ENCODE data around the gene TRPM4. TPM values are rescaled to one million over a fixed set of nuclear protein-coding genes. Genes with fewer than 3 reads are reported as not detected.

The TRPM4 gene
- total and polyA plus RNA-seq, 2 donors (not counting 3 experiments of a cell fraction or from before 2014, with no cell fraction given): 17.6 to 38.9 TPM

GRCh38 chr19:49233163-49233562 is 75.6 kb downstream of the TRPM4 start:
- no peak for DNase-seq (ENCODE audit: low read depth, low spot score)
- TF ChIP-seq GATA2 (IDR thresholded peaks at IDR 0.05; ENCODE audit: insufficient read depth, insufficient read length, low read depth, low read length) (no peak), EZH2 (IDR thresholded peaks at IDR 0.05; ENCODE audit: borderline replicate concordance, low read depth, low read length, severe bottlenecking) (no peak), POLR2AphosphoS5 (IDR thresholded peaks at IDR 0.05; ENCODE audit: insufficient read depth, low read depth, low read length) (no peak), CTCF (IDR thresholded peaks at IDR 0.05; ENCODE audit: extremely low read depth in 1 of 2, insufficient read depth in 1 of 2, low read depth in 1 of 2, low read length in 2 of 2) (no peak), FOS (IDR thresholded peaks at IDR 0.05; ENCODE audit: borderline replicate concordance, insufficient read depth, low read length) (no peak)
- Histone ChIP-seq H3K27ac (ENCODE audit: insufficient read depth, low read depth, low read length) (no peak overlapping the region), H3K9me3 (replicated peaks; ENCODE audit: control insufficient read depth, insufficient read depth, low read length) (no peaks in the 10 kb centered on the region), H3K4me1 (ENCODE audit: control insufficient read depth, extremely low read depth, insufficient read depth, low read length) (no peaks in the 10 kb centered on the region), H3K4me2 (ENCODE audit: insufficient read depth, low read length) (no peak overlapping the region), H3K36me3 (ENCODE audit: control insufficient read depth in 2 of 2, extremely low read depth in 1 of 2, insufficient read depth in 2 of 2, low read length in 2 of 2) (no peaks in the 10 kb centered on the region), H3K79me2 (ENCODE audit: control insufficient read depth, insufficient read depth, low read length) (no peaks in the 10 kb centered on the region), H3K9ac (replicated peaks; ENCODE audit: extremely low read depth, insufficient read depth, low read length) (no peak overlapping the region), H4K20me1 (replicated peaks; ENCODE audit: control insufficient read depth, extremely low read depth, insufficient read depth, low read length) (no peaks in the 10 kb centered on the region), H3K4me3 (replicated peaks in 1 of 3; ENCODE audit: insufficient read depth in 1 of 3, low read depth in 1 of 3, low read length in 3 of 3) (no peak overlapping the region), H2AFZ (ENCODE audit: low read depth, low read length) (no peak overlapping the region), H3K27me3 (ENCODE audit: control insufficient read depth in 2 of 2, insufficient read depth in 2 of 2, low read length in 2 of 2) (peaks cover 0 to 7% of the 10 kb centered on the region in 2 experiments), H3K9me1 (replicated peaks; ENCODE audit: control insufficient read depth, extremely low read depth, insufficient read depth, low read length) (no peaks in the 10 kb centered on the region)
- CTCF ChIA-PET: no interaction called here
- POLR2A ChIA-PET: no interaction called here
- no peak for FAIRE-seq
- intact Hi-C loops (cut with micrococcal nuclease): no loop called here
- BruUV-seq (replicated peaks): no TSS peak
- dilution Hi-C loops (cut with MboI; ENCODE audit: extremely low pct_ligation_motif_present, low sequenced_read_pairs): no loop called here

- no peaks in the 10 kb centered on the region for H3K27me3 ChIP-seq (ENCODE audit: control insufficient read depth in 2 of 2, insufficient read depth in 2 of 2, low read length in 2 of 2)
- POLR2A ChIA-PET: no interaction called here
- H3K27ac ChIP-seq (ENCODE audit: insufficient read depth, low read depth, low read length): no peak overlapping the region
- no peak overlapping the region for H2AFZ ChIP-seq (ENCODE audit: low read depth, low read length)
- dilution Hi-C loops (cut with MboI; ENCODE audit: extremely low pct_ligation_motif_present, low sequenced_read_pairs) (no loop called here), intact Hi-C loops (cut with micrococcal nuclease) (no loop called here)
- FAIRE-seq (no peak), DNase-seq (ENCODE audit: low read depth, low spot score) (no peak)
- H3K4me1 ChIP-seq (ENCODE audit: control insufficient read depth, extremely low read depth, insufficient read depth, low read length): no peaks in the 10 kb centered on the region
- H3K36me3 ChIP-seq (ENCODE audit: control insufficient read depth in 2 of 2, extremely low read depth in 1 of 2, insufficient read depth in 2 of 2, low read length in 2 of 2): no peaks in the 10 kb centered on the region
- CTCF ChIA-PET: interaction anchor here (0.9 kb wide), 1 partner anchor 14 kb away, joined by 4 read pairs; no protein-coding TSS in a partner anchor
- no peaks in the 10 kb centered on the region for H4K20me1 ChIP-seq (replicated peaks; ENCODE audit: control insufficient read depth, extremely low read depth, insufficient read depth, low read length)
- no peak overlapping the region for H3K4me2 ChIP-seq (ENCODE audit: insufficient read depth, low read length)
- H3K9me3 ChIP-seq (replicated peaks; ENCODE audit: control insufficient read depth, insufficient read depth, low read length): no peaks in the 10 kb centered on the region
- no peak for TF ChIP-seq MYC (IDR thresholded peaks at IDR 0.05; ENCODE audit: low read depth, low read length)
- no peak for TF ChIP-seq GATA2 (IDR thresholded peaks at IDR 0.05; ENCODE audit: insufficient read depth, insufficient read length, low read depth, low read length)
- TF ChIP-seq EZH2 (IDR thresholded peaks at IDR 0.05; ENCODE audit: borderline replicate concordance, low read depth, low read length, severe bottlenecking): no peak
- TF ChIP-seq POLR2AphosphoS5 (IDR thresholded peaks at IDR 0.05; ENCODE audit: insufficient read depth, low read depth, low read length): no peak
- no peak for TF ChIP-seq POLR2A (IDR thresholded peaks at IDR 0.05; ENCODE audit: low read depth, low read length)
- no peak for TF ChIP-seq FOS (IDR thresholded peaks at IDR 0.05; ENCODE audit: borderline replicate concordance, insufficient read depth, low read length)
- H3K4me3 ChIP-seq (replicated peaks in 1 of 3; ENCODE audit: insufficient read depth in 1 of 3, low read depth in 1 of 3, low read length in 3 of 3): no peak overlapping the region
- no peaks in the 10 kb centered on the region for H3K9me1 ChIP-seq (replicated peaks; ENCODE audit: control insufficient read depth, extremely low read depth, insufficient read depth, low read length)
- no TSS peak for BruUV-seq (replicated peaks)
- H3K79me2 ChIP-seq (ENCODE audit: control insufficient read depth, insufficient read depth, low read length): no peaks in the 10 kb centered on the region
- no peak overlapping the region for H3K9ac ChIP-seq (replicated peaks; ENCODE audit: extremely low read depth, insufficient read depth, low read length)
These were observed 84.2 kb downstream of the TRPM4 start for GRCh38 chr19:49241769-49242168.

Data from endothelial cell of umbilical vein (primary cell).